Heart left ventricle (tissue), 16 donors: ENCODE data around the gene TPST1. TPM values are rescaled to one million over a fixed set of nuclear protein-coding genes. Genes with fewer than 3 reads are reported as not detected.
A peak's percentile ranks its signal among the peaks of the same experiment; 100 is the strongest.

Experiments used
- ATAC-seq, 4 donors: fragments of 200-7000 bp; cut with Tn5 transposase; one replicate each; pipeline ENCODE4 v1.9.1; 2020 to 2022; ENCODE audit warnings: moderate library complexity in 4 of 4, mild to moderate bottlenecking in 3 of 4, moderate number of reproducible peaks in 1 of 4
- DNase-seq, 5 donors: peaks; one replicate each; pipeline ENCODE4 v3.0.0-alpha.2; 2020
- H3K27ac ChIP-seq, 12 donors: fragments of 200-600 bp; sonication (generic) in 4 of 12; one replicate each; pipeline versions ENCODE4 v1.5.0 to v1.8.0; 2016 to 2022; ENCODE audit warnings: mild to moderate bottlenecking in 2 of 12
- H3K27me3 ChIP-seq, 9 donors: fragments of 200-600 bp; sonication (generic) in 2 of 9; one replicate each; pipeline versions ENCODE4 v1.5.1 to v1.8.0; 2016 to 2022; ENCODE audit warnings: mild to moderate bottlenecking in 3 of 9
- H3K36me3 ChIP-seq, 9 donors: fragments of 200-600 bp; sonication (generic) in 2 of 9; one replicate each; pipeline versions ENCODE4 v1.5.0 to v1.8.0; 2018 to 2022; ENCODE audit warnings: mild to moderate bottlenecking in 2 of 9
- H3K4me1 ChIP-seq, 12 donors: fragments of 200-600 bp; sonication (generic) in 4 of 12; one replicate each; pipeline versions ENCODE4 v1.5.0 to v1.8.0; 2016 to 2022; ENCODE audit warnings: mild to moderate bottlenecking in 3 of 12
- H3K4me3 ChIP-seq, 12 donors: fragments of 200-600 bp; sonication (generic) in 4 of 12; one replicate each; pipeline versions ENCODE4 v1.5.0 to v1.8.0; 2017 to 2022; ENCODE audit warnings: mild to moderate bottlenecking in 9 of 12, moderate library complexity in 4 of 12
- H3K9me3 ChIP-seq, 12 donors: fragments of 200-600 bp; sonication (generic) in 4 of 12; one replicate each; pipeline versions ENCODE4 v1.5.0 to v1.8.0; 2016 to 2022; ENCODE audit warnings: mild to moderate bottlenecking in 1 of 12
- POLR2A ChIP-seq, 2 donors: fragments of 450-650 bp; IDR thresholded peaks; one replicate each; pipeline ENCODE4 v1.6.1; 2017; ENCODE audit warnings: antibody characterized with exemption in 2 of 2, mild to moderate bottlenecking in 2 of 2, moderate library complexity in 2 of 2
- WGBS, 4 donors: extraction: QIAGEN DNeasy Blood & Tissue Kit in 2 of 4; methylation state at CpG; one replicate each; pipeline versions ENCODE4 v1.1.5 to v1.1.7; 2013 to 2018; 5-methylcytosine and 5-hydroxymethylcytosine counted together
- intact Hi-C, 10 donors: fragments of 100-400 bp; cut with DNase I; formaldehyde crosslinking; loops; one replicate each; pipeline versions ENCODE4 v1.11.1 to v1.14.2; 2022
- polyA plus RNA-seq, 2 donors: library from polyadenylated mRNA; stranded (reverse); fragments of 200-250 nt; gene quantifications; one replicate each; pipeline ENCODE4 v1.2.3, GENCODE V29; 2013
- total RNA-seq, 9 donors: library from RNA; depleted of rRNA in 2 of 9; stranded (reverse); fragments of >200 nt in 2 of 9; fragmentation: NEBNext Ultra II Directional in 3 of 9; extraction: Animal tissue kit (Norgen Biotek cat#: 25700) in 3 of 9; gene quantifications; one replicate each; pipeline versions ENCODE4 v1.1.0 to v1.2.4, GENCODE V29; 2016 to 2023
- TF ChIP-seq, protein P1 (sequence below), 12 donors: fragments of 200-600 bp; sonication (generic) in 4 of 12; IDR thresholded peaks; one replicate each; pipeline versions ENCODE4 v1.5.0 to v1.8.0; 2018 to 2022; ENCODE audit warnings: antibody characterized with exemption in 12 of 12, mild to moderate bottlenecking in 5 of 12
- donor health status: ischemic (EF 13 %, LVEDD 7.1; RV severe dilation, severe dysfunction).
- donor health status: healthy with polysubstance abuse.
- donor health status: DM: no; HTN: yes; CAD: no.
- donor health status: DM: no; HTN: no; CAD: no.
- donor health status: ischemic (EF 25% LVEDD 6.9; RV normal size, moderate dysfunction).
- donor health status: ischemic (EF 25% LVEDD 5.7; RV mildly dilated, moderate dysfunction).
- donor health status: healthy.
- donor health status: DM: yes; HTN: yes; CAD: no.
- donor health status: ischemic (EF 35%, LVEDD 5.7; RV mildly dilated, moderate dysfunction).
- donor health status: nonischemic (EF 11% LVEDD 7.7; RV severe dilation, severe dysfunction).
- donor health status: DM: yes; HTN: yes; CAD: no.
- donor health status: PGD.
- donor health status: ischemic (EF 29% LVEDD 5.4; RV normal size, mild dysfunction).
- donor health status: nonischemic (EF 23%, LVEDD 6.1; RV moderate dilation, normal function).

The TPST1 gene
- total and polyA plus RNA-seq, 11 donors, result 1.9 to 10.8 (median 5.5) TPM

DNA sequence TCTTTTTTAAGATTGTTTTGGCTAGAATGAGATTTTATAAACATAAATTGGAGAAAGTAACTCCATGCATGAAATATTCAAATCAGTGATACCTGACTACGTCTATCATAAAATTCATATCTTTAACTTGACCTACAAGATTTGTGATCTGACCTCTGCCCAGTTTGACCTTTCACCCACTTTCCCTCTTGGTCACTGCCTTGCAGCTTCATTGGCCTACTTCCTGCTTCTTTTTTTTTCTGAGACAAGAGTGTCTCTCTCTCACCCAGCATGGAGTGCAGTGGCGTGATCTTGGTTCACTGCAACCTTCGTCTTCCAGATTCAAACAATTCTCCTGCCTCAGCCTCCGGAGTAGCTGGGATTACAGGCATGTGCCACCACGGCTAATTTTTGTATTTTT is 28.5 kb downstream of the TPST1 start:
- no peak for ATAC-seq
- no peaks in the 10 kb centered on the region for H3K36me3 ChIP-seq
- peaks cover 0 to under 1% (median 0%) of the 10 kb centered on the region in 12 donors for H3K4me1 ChIP-seq
- H3K9me3 ChIP-seq, result peaks cover 0 to 16% (median 0%) of the 10 kb centered on the region in 12 donors
- intact Hi-C loops, result no loop called here
- DNase-seq, result no peak
- whole genome bisulfite sequencing, 4 donors, result 87 to 94% (median 93%) methylated on average over 5 of the region's 5 CpGs
- H3K27ac ChIP-seq, result no peak overlapping the region
- H3K27me3 ChIP-seq, result no peaks in the 10 kb centered on the region
- H3K4me3 ChIP-seq, result no peak overlapping the region
- TF ChIP-seq, protein P1, sequence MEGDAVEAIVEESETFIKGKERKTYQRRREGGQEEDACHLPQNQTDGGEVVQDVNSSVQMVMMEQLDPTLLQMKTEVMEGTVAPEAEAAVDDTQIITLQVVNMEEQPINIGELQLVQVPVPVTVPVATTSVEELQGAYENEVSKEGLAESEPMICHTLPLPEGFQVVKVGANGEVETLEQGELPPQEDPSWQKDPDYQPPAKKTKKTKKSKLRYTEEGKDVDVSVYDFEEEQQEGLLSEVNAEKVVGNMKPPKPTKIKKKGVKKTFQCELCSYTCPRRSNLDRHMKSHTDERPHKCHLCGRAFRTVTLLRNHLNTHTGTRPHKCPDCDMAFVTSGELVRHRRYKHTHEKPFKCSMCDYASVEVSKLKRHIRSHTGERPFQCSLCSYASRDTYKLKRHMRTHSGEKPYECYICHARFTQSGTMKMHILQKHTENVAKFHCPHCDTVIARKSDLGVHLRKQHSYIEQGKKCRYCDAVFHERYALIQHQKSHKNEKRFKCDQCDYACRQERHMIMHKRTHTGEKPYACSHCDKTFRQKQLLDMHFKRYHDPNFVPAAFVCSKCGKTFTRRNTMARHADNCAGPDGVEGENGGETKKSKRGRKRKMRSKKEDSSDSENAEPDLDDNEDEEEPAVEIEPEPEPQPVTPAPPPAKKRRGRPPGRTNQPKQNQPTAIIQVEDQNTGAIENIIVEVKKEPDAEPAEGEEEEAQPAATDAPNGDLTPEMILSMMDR (IDR thresholded peaks at IDR 0.05), result no peak
- TF ChIP-seq POLR2A (IDR thresholded peaks at IDR 0.05), result no peak

DNA sequence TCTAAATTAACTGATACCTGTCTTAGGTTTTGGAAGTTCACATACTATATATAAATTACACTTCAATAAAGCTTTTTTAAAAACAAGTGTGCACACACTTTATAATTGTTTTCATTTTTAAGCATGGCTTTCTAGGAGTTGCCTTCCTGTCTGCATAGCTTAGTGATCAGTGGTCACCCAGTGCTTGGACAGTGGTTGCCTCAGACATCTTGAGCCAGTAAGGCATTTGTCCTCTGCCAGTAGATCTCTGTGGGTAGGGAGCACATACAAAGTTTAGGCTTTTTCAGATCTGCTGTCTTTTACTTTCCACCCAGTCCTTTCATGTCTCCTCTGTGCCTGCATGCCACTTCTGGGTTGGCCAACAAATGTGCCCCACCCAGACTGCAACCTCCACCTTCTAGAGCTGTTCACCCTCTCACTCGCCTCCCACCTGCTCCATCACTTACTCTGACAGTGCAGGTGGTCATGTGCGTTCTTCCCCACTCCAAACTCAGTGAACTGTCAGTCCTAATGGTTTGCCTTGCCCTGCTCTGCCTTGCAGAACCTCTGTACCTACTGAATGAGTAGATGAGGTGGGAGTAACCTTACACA is 31.7 kb downstream of the TPST1 start:
- Histone ChIP-seq H3K4me1 (peaks cover 0 to 4% (median 0%) of the 10 kb centered on the region in 12 donors), H3K9me3 (peaks cover 0 to 11% (median 0%) of the 10 kb centered on the region in 12 donors), H3K36me3 (peaks cover 0 to 5% (median 0%) of the 10 kb centered on the region in 9 donors), H3K27ac (no peak overlapping the region), H3K27me3 (no peaks in the 10 kb centered on the region), H3K4me3 (no peak overlapping the region)
- TF ChIP-seq POLR2A (IDR thresholded peaks at IDR 0.05), result no peak
- TF ChIP-seq, protein P1 (IDR thresholded peaks at IDR 0.05), result no peak
- ATAC-seq, result no peak
- DNase-seq, result no peak
- intact Hi-C loops, result no loop called here
- 92 to 100% (median 99%) methylated on average over 2 of the region's 2 CpGs for whole genome bisulfite sequencing, 4 donors

DNA sequence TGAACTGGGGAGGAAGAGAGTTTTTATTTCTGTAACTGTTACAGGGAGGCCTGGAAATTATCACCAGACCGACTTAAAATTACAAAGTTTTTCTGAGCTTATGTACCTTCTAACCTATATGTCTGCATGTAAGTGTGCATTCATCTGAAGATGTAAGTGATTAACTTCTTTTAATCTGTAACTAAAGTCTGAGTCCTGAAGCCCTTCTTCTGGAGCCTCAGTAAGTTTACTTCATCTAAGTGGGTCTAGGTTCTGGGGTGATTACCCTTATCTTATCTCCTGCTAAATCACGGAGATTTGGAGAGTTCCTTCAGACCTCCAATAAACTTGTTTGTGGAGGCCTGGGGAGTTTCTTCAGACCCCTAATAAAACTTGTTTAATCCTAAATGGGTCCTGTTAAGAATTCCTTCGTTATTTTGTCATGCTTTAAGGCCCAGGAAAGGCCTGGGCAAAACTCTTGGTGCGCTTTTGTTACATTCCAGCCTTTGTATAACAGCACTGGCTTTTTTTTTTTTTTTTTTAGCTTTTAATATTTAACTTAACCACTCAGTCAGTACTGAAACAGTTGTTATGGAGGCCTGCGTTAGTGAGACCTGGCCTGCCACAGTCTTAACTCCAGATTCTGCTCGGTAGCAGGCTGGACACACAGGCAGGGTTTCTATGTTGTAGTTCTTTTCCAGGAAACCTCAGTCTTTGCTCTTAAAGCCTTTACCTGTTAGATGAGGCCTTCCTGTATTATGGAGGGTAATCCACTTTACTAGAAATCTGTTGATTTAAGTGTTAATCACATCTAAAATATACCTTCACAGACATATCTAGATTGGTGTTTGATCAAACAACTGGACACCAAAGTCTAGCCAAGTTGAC is 33.0 kb downstream of the TPST1 start:
- ATAC-seq (no peak), DNase-seq (no peak)
- no peak for TF ChIP-seq POLR2A (IDR thresholded peaks at IDR 0.05)
- TF ChIP-seq, protein P1 (IDR thresholded peaks at IDR 0.05), result no peak
- Histone ChIP-seq H3K4me1 (peaks cover 0 to 4% (median 0%) of the 10 kb centered on the region in 12 donors), H3K36me3 (peaks cover 0 to 5% (median 0%) of the 10 kb centered on the region in 9 donors), H3K9me3 (peaks cover 0 to 3% (median 0%) of the 10 kb centered on the region in 12 donors), H3K27ac (peak overlapping the region in 1 of 12 donors; percentile 0), H3K27me3 (no peaks in the 10 kb centered on the region), H3K4me3 (no peak overlapping the region)
- intact Hi-C loops, result no loop called here
- WGBS, 4 donors, result 73 to 87% (median 80%) methylated on average over 6 of the region's 6 CpGs

DNA sequence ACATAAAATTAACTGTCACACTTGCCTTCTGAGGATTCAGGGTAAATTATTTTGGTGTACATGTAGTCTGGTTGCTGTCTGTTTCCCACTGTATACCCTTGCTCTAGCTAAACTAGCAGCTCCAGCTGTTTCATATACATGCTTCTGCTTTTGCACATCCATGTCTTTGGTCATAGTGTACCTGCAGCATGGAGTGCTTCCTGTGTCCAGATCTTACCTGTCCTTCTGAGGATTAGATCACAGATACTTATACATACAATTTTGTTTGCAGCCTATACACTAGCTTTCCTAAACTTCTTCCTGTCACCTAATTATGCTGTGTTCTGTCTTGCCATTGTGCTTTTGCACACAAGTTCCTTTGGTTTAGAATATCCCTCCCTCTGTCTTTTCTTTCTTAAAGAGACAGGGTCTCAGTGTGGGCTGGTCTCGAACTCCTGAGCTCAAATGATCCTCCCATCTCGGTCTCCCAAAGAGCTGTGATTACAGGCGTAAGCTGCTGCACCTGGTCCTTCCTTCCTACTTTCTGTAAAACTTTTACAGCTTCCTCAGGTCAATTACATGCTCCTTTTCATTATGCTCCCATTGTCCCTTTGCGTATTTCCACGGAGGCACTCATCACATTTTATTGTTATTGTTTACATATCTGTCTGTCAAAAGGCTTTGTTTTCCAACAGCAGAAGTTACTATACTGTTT is 33.8 kb downstream of the TPST1 start:
- ATAC-seq (no peak), DNase-seq (no peak)
- intact Hi-C loops, result no loop called here
- Histone ChIP-seq H3K27me3 (no peaks in the 10 kb centered on the region), H3K27ac (peak overlapping the region in 1 of 12 donors; percentile 0), H3K4me3 (no peak overlapping the region), H3K4me1 (peaks cover 0 to 4% (median 0%) of the 10 kb centered on the region in 12 donors), H3K9me3 (no peaks in the 10 kb centered on the region), H3K36me3 (peaks cover 0 to 5% (median 0%) of the 10 kb centered on the region in 9 donors)
- WGBS, 4 donors, result 69 to 83% (median 77%) methylated on average over 5 of the region's 5 CpGs
- TF ChIP-seq, protein P1 (IDR thresholded peaks at IDR 0.05), result no peak
